ENCODE data around the gene GOLGB1. TPM values are rescaled to one million over a fixed set of nuclear protein-coding genes. Genes with fewer than 3 reads are reported as not detected.

The GOLGB1 gene
- total RNA-seq, 1 donor from 2014 or later: 44.7 TPM

DNA sequence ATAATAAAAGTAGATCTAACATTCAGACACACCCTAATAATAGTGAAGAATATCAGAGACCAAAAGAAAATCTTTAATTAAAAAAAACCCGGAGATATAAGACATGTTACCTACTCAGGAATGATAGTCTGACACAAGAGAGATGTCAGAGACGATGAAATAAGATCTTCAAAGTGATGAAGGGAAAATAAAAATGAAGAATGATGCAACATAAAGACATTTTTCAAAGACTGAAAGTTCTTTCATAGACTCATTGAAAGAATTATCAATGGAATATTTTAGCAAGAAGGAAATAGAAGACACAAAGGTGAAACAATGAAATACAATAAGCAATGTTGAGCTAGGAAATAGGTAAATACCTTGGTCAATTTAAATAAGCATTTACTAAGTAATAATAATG is 108.4 kb downstream of the GOLGB1 start:
- intact Hi-C loops (cut with micrococcal nuclease): no loop called here
- TF ChIP-seq, protein P1, sequence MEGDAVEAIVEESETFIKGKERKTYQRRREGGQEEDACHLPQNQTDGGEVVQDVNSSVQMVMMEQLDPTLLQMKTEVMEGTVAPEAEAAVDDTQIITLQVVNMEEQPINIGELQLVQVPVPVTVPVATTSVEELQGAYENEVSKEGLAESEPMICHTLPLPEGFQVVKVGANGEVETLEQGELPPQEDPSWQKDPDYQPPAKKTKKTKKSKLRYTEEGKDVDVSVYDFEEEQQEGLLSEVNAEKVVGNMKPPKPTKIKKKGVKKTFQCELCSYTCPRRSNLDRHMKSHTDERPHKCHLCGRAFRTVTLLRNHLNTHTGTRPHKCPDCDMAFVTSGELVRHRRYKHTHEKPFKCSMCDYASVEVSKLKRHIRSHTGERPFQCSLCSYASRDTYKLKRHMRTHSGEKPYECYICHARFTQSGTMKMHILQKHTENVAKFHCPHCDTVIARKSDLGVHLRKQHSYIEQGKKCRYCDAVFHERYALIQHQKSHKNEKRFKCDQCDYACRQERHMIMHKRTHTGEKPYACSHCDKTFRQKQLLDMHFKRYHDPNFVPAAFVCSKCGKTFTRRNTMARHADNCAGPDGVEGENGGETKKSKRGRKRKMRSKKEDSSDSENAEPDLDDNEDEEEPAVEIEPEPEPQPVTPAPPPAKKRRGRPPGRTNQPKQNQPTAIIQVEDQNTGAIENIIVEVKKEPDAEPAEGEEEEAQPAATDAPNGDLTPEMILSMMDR (IDR thresholded peaks at IDR 0.05): no peak
- Mint-ChIP-seq H3K36me3 (ENCODE audit: low read depth) (peaks cover 92% of the 10 kb centered on the region), H3K27me3 (no peaks in the 10 kb centered on the region), H3K27ac (no peak overlapping the region), H3K4me3 (no peak overlapping the region), H3K9me3 (no peaks in the 10 kb centered on the region), H3K4me1 (peaks cover 12% of the 10 kb centered on the region)
- ChIA-PET CTCF (no interaction called here), POLR2A (interaction anchor here (0.7 kb wide), 1 partner anchor 274 kb away, joined by 9 read pairs; no protein-coding TSS in a partner anchor)
- no peak for ATAC-seq (ENCODE audit: low read depth)
- no peak for DNase-seq

DNA sequence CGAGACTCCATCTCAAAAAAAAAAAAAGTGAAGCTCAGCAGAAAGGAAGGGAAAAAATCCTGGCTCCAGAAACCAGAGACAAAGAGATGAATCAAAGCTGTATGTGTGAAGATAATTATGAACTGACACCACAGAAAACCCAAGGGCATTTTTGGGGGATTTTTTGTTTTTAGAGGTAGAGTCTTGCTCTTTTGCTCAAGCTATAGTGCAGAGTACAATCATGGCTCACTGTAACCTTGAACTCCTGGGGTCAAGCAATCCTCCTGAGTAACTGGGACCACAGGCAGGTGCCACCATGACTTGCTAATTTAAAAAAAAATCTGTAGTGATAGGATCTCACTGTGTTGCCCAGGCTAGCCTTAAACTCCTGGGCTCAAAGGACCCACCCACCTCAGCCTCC is 111.6 kb downstream of the GOLGB1 start:
- ChIA-PET POLR2A (interaction anchor here (0.7 to 2.4 kb wide), 3 partner anchors 18 to 102 kb away, joined by 3 to 9 read pairs (median 4); partner anchors contain the start of gene HCLS1), CTCF (no interaction called here)
- ATAC-seq (ENCODE audit: low read depth) (peak; percentile 34), DNase-seq (no peak)
- no peaks in the 10 kb centered on the region for H3K27me3 Mint-ChIP-seq
- H3K27ac Mint-ChIP-seq: peak overlapping the region; percentile 56
- intact Hi-C loops (cut with micrococcal nuclease): loop anchor here (5.0 kb wide), 1 partner anchor 91 kb away; the partner anchor contains the start of gene POLQ
- H3K4me1 Mint-ChIP-seq: peaks cover 12% of the 10 kb centered on the region
- no peaks in the 10 kb centered on the region for H3K9me3 Mint-ChIP-seq
- H3K36me3 Mint-ChIP-seq (ENCODE audit: low read depth): peaks cover 97% of the 10 kb centered on the region
- TF ChIP-seq, protein P1 (IDR thresholded peaks at IDR 0.05): no peak
- no peak overlapping the region for H3K4me3 Mint-ChIP-seq

GRCh38 chr3:121630355-121630754 is 119.2 kb downstream of the GOLGB1 start:
- CTCF ChIA-PET: no interaction called here
- Mint-ChIP-seq H3K36me3 (ENCODE audit: low read depth) (peaks cover 68% of the 10 kb centered on the region), H3K4me1 (no peaks in the 10 kb centered on the region), H3K27me3 (no peaks in the 10 kb centered on the region), H3K9me3 (no peaks in the 10 kb centered on the region), H3K4me3 (no peak overlapping the region), H3K27ac (peak overlapping the region; percentile 53)
- TF ChIP-seq, protein P1 (IDR thresholded peaks at IDR 0.05): no peak
- peak; percentile 34 for ATAC-seq (ENCODE audit: low read depth)
- DNase-seq: no peak
- intact Hi-C loops (cut with micrococcal nuclease): no loop called here
- POLR2A ChIA-PET: interaction anchor here (0.7 kb wide), 1 partner anchor 874 kb away, joined by 4 read pairs; no protein-coding TSS in a partner anchor

DNA sequence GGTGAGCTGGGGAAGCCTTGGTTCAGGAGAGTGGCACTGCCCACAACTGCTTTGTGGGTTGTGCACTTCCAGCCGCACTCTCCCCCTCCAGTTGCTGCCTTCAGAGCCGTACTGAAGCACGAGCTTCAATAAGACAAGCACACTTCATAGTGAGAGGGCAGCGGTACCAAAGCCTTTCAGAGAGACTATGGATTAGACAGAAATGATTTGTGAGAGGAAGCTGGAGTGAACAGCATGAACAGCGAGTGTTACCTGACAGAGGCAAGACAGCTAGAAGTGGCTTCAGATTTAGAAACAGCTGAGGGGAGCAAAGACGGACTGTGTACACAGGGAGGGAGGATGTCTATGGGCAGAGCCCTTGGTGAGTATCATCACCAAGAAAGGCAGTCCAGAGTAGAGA is 119.9 kb downstream of the GOLGB1 start:
- DNase-seq (no peak), ATAC-seq (ENCODE audit: low read depth) (no peak)
- Mint-ChIP-seq H3K4me1 (no peaks in the 10 kb centered on the region), H3K27ac (peak overlapping the region; percentile 6), H3K27me3 (no peaks in the 10 kb centered on the region), H3K36me3 (ENCODE audit: low read depth) (peaks cover 61% of the 10 kb centered on the region), H3K9me3 (no peaks in the 10 kb centered on the region), H3K4me3 (no peak overlapping the region)
- POLR2A ChIA-PET: no interaction called here
- intact Hi-C loops (cut with micrococcal nuclease): no loop called here
- TF ChIP-seq, protein P1 (IDR thresholded peaks at IDR 0.05): no peak
- CTCF ChIA-PET: no interaction called here

DNA sequence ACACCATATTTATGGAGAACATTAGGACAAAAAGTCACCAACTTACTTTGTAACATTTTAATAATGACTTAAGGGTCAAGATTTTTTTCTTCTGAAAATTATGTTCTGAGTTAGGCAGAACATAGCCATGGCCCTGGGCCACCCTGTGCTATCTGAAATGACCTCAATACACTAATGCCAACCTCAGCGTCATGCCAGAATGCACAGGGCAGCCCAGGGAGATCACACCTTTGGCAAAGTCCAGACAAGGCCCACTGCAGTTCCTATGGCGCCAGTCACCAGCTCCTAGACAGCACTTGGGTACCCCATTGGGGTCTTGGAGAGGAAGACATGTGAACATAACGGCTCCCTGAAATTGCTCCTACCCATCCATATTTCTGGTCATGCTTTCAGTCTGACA is 121.9 kb downstream of the GOLGB1 start:
- Mint-ChIP-seq H3K36me3 (ENCODE audit: low read depth) (peaks cover 41% of the 10 kb centered on the region), H3K9me3 (no peaks in the 10 kb centered on the region), H3K4me1 (no peaks in the 10 kb centered on the region), H3K27ac (no peak overlapping the region), H3K27me3 (no peaks in the 10 kb centered on the region), H3K4me3 (no peak overlapping the region)
- TF ChIP-seq, protein P1 (IDR thresholded peaks at IDR 0.05): no peak
- ChIA-PET CTCF (no interaction called here), POLR2A (no interaction called here)
- DNase-seq: no peak
- intact Hi-C loops (cut with micrococcal nuclease): no loop called here
- no peak for ATAC-seq (ENCODE audit: low read depth)

Data from activated B cell treated with CpG ODN at 0.5 μM for 24 hours (primary cell).